ENCODE measurements around the gene UBE2Q2.

UBE2Q2 gene

GRCh38 chr15:75928680-75929608, 85.7 kb downstream of the UBE2Q2 start:
- no peak for DNase-seq

DNA sequence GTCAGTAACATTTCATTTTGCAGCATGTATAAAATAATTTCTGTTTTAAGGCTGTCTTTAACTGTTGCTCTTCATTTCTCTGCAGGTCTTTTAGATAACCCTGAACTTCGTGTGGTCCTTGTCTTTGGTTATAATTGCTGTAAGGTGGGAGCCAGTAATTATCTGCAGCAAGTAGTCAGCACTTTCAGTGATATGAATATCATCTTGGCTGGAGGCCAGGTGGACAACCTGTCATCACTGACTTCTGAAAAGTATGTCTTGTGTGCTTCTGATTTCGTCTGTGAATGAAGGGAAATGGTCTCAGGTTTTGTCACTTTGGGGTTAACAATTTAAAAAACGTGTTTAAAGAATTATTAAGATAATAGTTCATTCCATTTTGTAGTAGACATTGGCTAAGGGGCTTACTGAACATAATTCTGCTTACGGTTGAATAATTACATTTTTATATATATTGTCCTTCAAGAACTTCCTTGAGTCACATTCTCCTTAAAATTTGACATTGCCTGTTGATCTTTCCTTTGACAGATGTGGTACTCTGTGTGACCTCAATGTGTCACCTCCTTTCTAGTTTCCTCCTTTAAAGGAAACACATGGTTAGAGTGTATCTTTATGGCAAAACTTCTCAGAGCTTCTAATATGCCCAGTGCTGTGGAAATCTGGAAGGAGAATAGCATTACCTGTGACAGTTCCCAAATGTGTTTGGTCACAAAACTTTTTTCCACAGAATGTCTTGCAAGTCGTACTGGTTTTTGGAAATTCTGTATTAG, 86.7 kb downstream of the UBE2Q2 start:
- no peak for DNase-seq

- no peak for DNase-seq
These were observed 87.6 kb downstream of the UBE2Q2 start for GRCh38 chr15:75930866-75931265.

GRCh38 chr15:75942464-75942863, 99.2 kb downstream of the UBE2Q2 start:
- no peak for DNase-seq

DNA sequence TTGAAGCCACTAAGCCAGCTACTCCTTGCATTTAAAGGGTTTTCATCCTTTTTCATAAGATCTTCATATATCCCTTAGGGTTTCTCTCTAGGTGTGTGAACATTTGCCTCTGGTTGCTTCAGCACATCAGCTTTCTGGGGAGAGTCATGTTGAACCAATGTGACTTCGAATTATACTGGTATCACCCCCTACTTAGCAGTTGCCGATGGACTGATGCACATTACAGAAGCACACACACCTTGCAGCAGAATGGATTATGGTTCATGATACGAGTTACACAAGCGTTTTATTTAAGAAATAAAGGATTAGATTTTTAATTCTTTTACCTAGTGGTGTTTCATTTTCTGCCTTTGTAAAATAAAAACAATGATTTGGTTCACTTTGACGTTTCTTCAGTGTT, 100.0 kb downstream of the UBE2Q2 start:
- DNase-seq, result no peak

- DNase-seq, result no peak
These were observed 100.5 kb downstream of the UBE2Q2 start for GRCh38 chr15:75943713-75944215.

GRCh38 chr15:75945953-75946352, 102.7 kb downstream of the UBE2Q2 start:
- no peak for DNase-seq

GRCh38 chr15:75947092-75947491, 103.8 kb downstream of the UBE2Q2 start:
- no peak for DNase-seq

DNA sequence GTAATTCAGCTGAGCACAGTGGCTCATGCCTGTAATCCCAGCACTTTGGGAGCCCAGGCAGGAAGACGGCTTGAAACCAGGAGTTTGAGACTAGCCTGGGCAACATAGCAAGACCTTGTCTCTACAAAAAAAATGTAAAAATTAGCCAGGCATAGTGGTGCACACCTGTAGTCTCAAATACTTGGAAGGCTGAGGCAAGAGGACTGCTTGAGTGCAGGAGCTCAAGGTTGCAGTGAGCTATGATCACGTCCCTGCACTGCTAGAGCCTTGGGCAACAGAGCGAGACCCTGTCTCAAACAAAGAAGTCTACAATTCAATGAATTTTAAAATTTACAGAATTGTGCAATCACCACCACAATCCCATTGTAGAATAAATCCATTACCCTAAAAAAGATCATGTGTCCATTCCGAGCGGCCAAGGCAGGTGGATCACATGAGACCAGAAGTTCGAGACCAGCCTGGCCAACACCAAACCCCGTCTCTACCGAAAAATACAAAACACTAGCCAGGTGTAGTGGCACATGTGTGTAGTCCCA, 105.6 kb downstream of the UBE2Q2 start:
- DNase-seq, result no peak
